ENCODE data around the gene GABRG2. TPM values are rescaled to one million over a fixed set of nuclear protein-coding genes. Genes with fewer than 3 reads are reported as not detected.

Gene GABRG2
- total RNA-seq, 2 donors from 2014 or later, result 1.6 TPM; not detected in 1

- Histone ChIP-seq H3K36me3 (replicated peaks in 1 of 2; ENCODE audit: insufficient read depth in 1 of 2, low read depth in 2 of 2) (no peaks in the 10 kb centered on the region), H3K9me3 (no peaks in the 10 kb centered on the region), H3K27ac (no peak overlapping the region), H3K4me1 (peaks cover 3% of the 10 kb centered on the region), H3K4me3 (no peak overlapping the region), H3K27me3 (no peaks in the 10 kb centered on the region)
- DNase-seq (no peak), ATAC-seq (no peak)
- TF ChIP-seq POLR2A (IDR thresholded peaks at IDR 0.05), result no peak
- TF ChIP-seq CTCF (IDR thresholded peaks at IDR 0.05), result no peak
- 11 to 15% methylated on average over 2 of the region's 2 CpGs for WGBS, 2 donors
- intact Hi-C loops (cut with DNase I), result no loop called here
Observed at GRCh38 chr5:162128117-162128516, 60.5 kb downstream of the GABRG2 start.

GRCh38 chr5:162132348-162132747 lies 64.8 kb downstream of the GABRG2 start:
- DNase-seq (no peak), ATAC-seq (no peak)
- Histone ChIP-seq H3K9me3 (no peaks in the 10 kb centered on the region), H3K27me3 (no peaks in the 10 kb centered on the region), H3K4me3 (no peak overlapping the region), H3K27ac (no peak overlapping the region), H3K36me3 (replicated peaks in 1 of 2; ENCODE audit: insufficient read depth in 1 of 2, low read depth in 2 of 2) (no peaks in the 10 kb centered on the region), H3K4me1 (peaks cover 3% of the 10 kb centered on the region)
- TF ChIP-seq POLR2A (IDR thresholded peaks at IDR 0.05), result no peak
- TF ChIP-seq CTCF (IDR thresholded peaks at IDR 0.05), result no peak
- intact Hi-C loops (cut with DNase I), result no loop called here

- Histone ChIP-seq H3K36me3 (replicated peaks in 1 of 2; ENCODE audit: insufficient read depth in 1 of 2, low read depth in 2 of 2) (no peaks in the 10 kb centered on the region), H3K9me3 (no peaks in the 10 kb centered on the region), H3K4me3 (no peak overlapping the region), H3K4me1 (no peaks in the 10 kb centered on the region), H3K27ac (no peak overlapping the region), H3K27me3 (no peaks in the 10 kb centered on the region)
- TF ChIP-seq POLR2A (IDR thresholded peaks at IDR 0.05), result no peak
- no peak for TF ChIP-seq CTCF (IDR thresholded peaks at IDR 0.05)
- ATAC-seq (no peak), DNase-seq (no peak)
- intact Hi-C loops (cut with DNase I), result no loop called here
- 75 to 81% methylated on average over 3 of the region's 3 CpGs for WGBS, 2 donors
Observed at GRCh38 chr5:162139190-162139589, 71.6 kb downstream of the GABRG2 start.

- ATAC-seq (no peak), DNase-seq (no peak)
- H3K27ac ChIP-seq, result no peak overlapping the region
- no peaks in the 10 kb centered on the region for H3K27me3 ChIP-seq
- H3K9me3 ChIP-seq, result no peaks in the 10 kb centered on the region
- WGBS, 2 donors, result 77 to 97% methylated on average over 1 of the region's 1 CpG
- no peaks in the 10 kb centered on the region for H3K4me1 ChIP-seq
- H3K4me3 ChIP-seq, result no peak overlapping the region
- H3K36me3 ChIP-seq (replicated peaks in 1 of 2; ENCODE audit: insufficient read depth in 1 of 2, low read depth in 2 of 2), result no peaks in the 10 kb centered on the region
- TF ChIP-seq CTCF (IDR thresholded peaks at IDR 0.05) (no peak), POLR2A (IDR thresholded peaks at IDR 0.05) (no peak)
- intact Hi-C loops (cut with DNase I), result no loop called here
Observed at GRCh38 chr5:162154242-162154641, 86.7 kb downstream of the GABRG2 start.

- Histone ChIP-seq H3K4me1 (no peaks in the 10 kb centered on the region), H3K36me3 (replicated peaks in 1 of 2; ENCODE audit: insufficient read depth in 1 of 2, low read depth in 2 of 2) (no peaks in the 10 kb centered on the region), H3K27ac (no peak overlapping the region), H3K4me3 (no peak overlapping the region), H3K9me3 (no peaks in the 10 kb centered on the region), H3K27me3 (no peaks in the 10 kb centered on the region)
- DNase-seq (no peak), ATAC-seq (no peak)
- TF ChIP-seq POLR2A (IDR thresholded peaks at IDR 0.05) (no peak), CTCF (IDR thresholded peaks at IDR 0.05) (no peak)
- intact Hi-C loops (cut with DNase I), result no loop called here
- 47 to 58% methylated on average over 2 of the region's 2 CpGs for WGBS, 2 donors
Observed at GRCh38 chr5:162160401-162160800, 92.8 kb downstream of the GABRG2 start.

Measured in body of pancreas (tissue), 4 donors.